NCI-H510A (cell line): Measurements from ENCODE around the gene FRA10AC1.
"Not testable (repeated sequence)": the region's sequence is repeated elsewhere in the genome, so short reads cannot be mapped to it uniquely, and the experiment has no call there.

Experiments used
- DNase-seq: peaks from one replicate; lab custom pipeline; 2025; lab: John Stamatoyannopoulos, UW

The FRA10AC1 gene

GRCh38 chr10:93703066-93703465 is 674 bp upstream of the FRA10AC1 start:
- no peak for DNase-seq

- no peak for DNase-seq
These were observed 554 bp downstream of the FRA10AC1 start for GRCh38 chr10:93701866-93702209.

- no peak for DNase-seq
These were observed 5.2 kb downstream of the FRA10AC1 start for GRCh38 chr10:93697207-93697606.

GRCh38 chr10:93696582-93696981 is 5.8 kb downstream of the FRA10AC1 start:
- not testable (repeated sequence) for DNase-seq

- no peak for DNase-seq
These were observed 6.7 kb downstream of the FRA10AC1 start for GRCh38 chr10:93695740-93696139.

- no peak for DNase-seq
These were observed 14.7 kb downstream of the FRA10AC1 start for GRCh38 chr10:93687737-93688136.

GRCh38 chr10:93680412-93681047 is 21.9 kb downstream of the FRA10AC1 start:
- no peak for DNase-seq

- DNase-seq: no peak
These were observed 23.4 kb downstream of the FRA10AC1 start for GRCh38 chr10:93678805-93679587.

- DNase-seq: no peak
These were observed 24.0 kb downstream of the FRA10AC1 start for GRCh38 chr10:93678386-93678785.

GRCh38 chr10:93673791-93674190 is 28.6 kb downstream of the FRA10AC1 start:
- no peak for DNase-seq

GRCh38 chr10:93672890-93673289 is 29.5 kb downstream of the FRA10AC1 start:
- DNase-seq: no peak

GRCh38 chr10:93672022-93672678 is 30.2 kb downstream of the FRA10AC1 start:
- DNase-seq: no peak

- DNase-seq: no peak
These were observed 31.4 kb downstream of the FRA10AC1 start for GRCh38 chr10:93671042-93671441.

- DNase-seq: no peak
These were observed 32.0 kb downstream of the FRA10AC1 start for GRCh38 chr10:93670372-93670771.

- no peak for DNase-seq
These were observed 34.6 kb downstream of the FRA10AC1 start for GRCh38 chr10:93667795-93668194.

GRCh38 chr10:93666030-93666429 is 36.4 kb downstream of the FRA10AC1 start:
- no peak for DNase-seq

- no peak for DNase-seq
These were observed 44.6 kb downstream of the FRA10AC1 start for GRCh38 chr10:93657757-93658156.

GRCh38 chr10:93656155-93656554 is 46.2 kb downstream of the FRA10AC1 start:
- DNase-seq: no peak

- no peak for DNase-seq
These were observed 48.2 kb downstream of the FRA10AC1 start for GRCh38 chr10:93654201-93654600.

GRCh38 chr10:93652857-93653256 is 49.5 kb downstream of the FRA10AC1 start:
- no peak for DNase-seq

- no peak for DNase-seq
These were observed 62.6 kb downstream of the FRA10AC1 start for GRCh38 chr10:93639791-93640190.

GRCh38 chr10:93630625-93631557 is 71.5 kb downstream of the FRA10AC1 start:
- DNase-seq: no peak
